Type B pancreatic cell (in vitro differentiated cells): ENCODE data around the gene POU6F1. TPM values are rescaled to one million over a fixed set of nuclear protein-coding genes. Genes with fewer than 3 reads are reported as not detected.

ENCODE experiments used
- DNase-seq: peaks from one replicate; pipeline ENCODE4 v3.0.0; 2021; ENCODE audit warnings: mixed read lengths; ENCODE audit not compliant: unreplicated experiment; ENCODE audit errors: extremely low spot score
- H3K27ac Mint-ChIP-seq: 2 replicates; pipeline ENCODE4 v1.8.0; 2021; ENCODE audit warnings: mild to moderate bottlenecking, mixed read lengths
- H3K27me3 Mint-ChIP-seq: 2 replicates; pipeline ENCODE4 v1.8.0; 2021; ENCODE audit warnings: mixed read lengths
- H3K36me3 Mint-ChIP-seq: 2 replicates; pipeline ENCODE4 v1.8.0; 2021; ENCODE audit warnings: mixed read lengths
- H3K4me1 Mint-ChIP-seq: one replicate; pipeline ENCODE4 v1.8.0; 2021; ENCODE audit warnings: mixed read lengths; ENCODE audit not compliant: unreplicated experiment
- H3K4me3 Mint-ChIP-seq: 2 replicates; pipeline ENCODE4 v1.8.0; 2021; ENCODE audit warnings: mild to moderate bottlenecking, mixed read lengths
- H3K9me3 Mint-ChIP-seq: 2 replicates; pipeline ENCODE4 v1.8.0; 2021; ENCODE audit warnings: mixed read lengths
- CTCF ChIP-seq: fragments of 200-600 bp; sonication (generic); conservative IDR thresholded peaks from 2 replicates; pipeline ENCODE4 v1.5.0; 2021; ENCODE audit warnings: antibody characterized with exemption, mild to moderate bottlenecking
- total RNA-seq: library from RNA; stranded (reverse); gene quantifications from 2 replicates; pipeline ENCODE4 v1.2.1, GENCODE V29; 2021; ENCODE audit warnings: low replicate concordance

The POU6F1 gene
- total RNA-seq, 1 donor from 2014 or later: 6.6 TPM

GRCh38 chr12:51244269-51244668 lies 26.4 kb upstream of the POU6F1 start:
- H3K27ac Mint-ChIP-seq: no peak overlapping the region
- DNase-seq: no peak

GRCh38 chr12:51242876-51243275 lies 25.0 kb upstream of the POU6F1 start:
- no peak for TF ChIP-seq CTCF
- H3K36me3 Mint-ChIP-seq: peaks cover 26% of the 10 kb centered on the region
- no peak overlapping the region for H3K4me3 Mint-ChIP-seq
- H3K27me3 Mint-ChIP-seq: no peaks in the 10 kb centered on the region
- no peaks in the 10 kb centered on the region for H3K9me3 Mint-ChIP-seq
- H3K27ac Mint-ChIP-seq: no peak overlapping the region
- DNase-seq: no peak
- peaks cover 23% of the 10 kb centered on the region for H3K4me1 Mint-ChIP-seq

More at GRCh38 chr12:51244269-51244668, 26.4 kb upstream of the POU6F1 start:
- H3K4me3 Mint-ChIP-seq: no peak overlapping the region
- H3K9me3 Mint-ChIP-seq: no peaks in the 10 kb centered on the region
- TF ChIP-seq CTCF: no peak
- peaks cover 18% of the 10 kb centered on the region for H3K4me1 Mint-ChIP-seq
- no peaks in the 10 kb centered on the region for H3K27me3 Mint-ChIP-seq
- peaks cover 26% of the 10 kb centered on the region for H3K36me3 Mint-ChIP-seq

- no peak for TF ChIP-seq CTCF
- Mint-ChIP-seq H3K27me3 (no peaks in the 10 kb centered on the region), H3K36me3 (peaks cover 26% of the 10 kb centered on the region)
Measured at GRCh38 chr12:51242120-51242519, 24.3 kb upstream of the POU6F1 start.

GRCh38 chr12:51240971-51241370 lies 23.1 kb upstream of the POU6F1 start:
- peak overlapping the region; percentile 97 for H3K4me3 Mint-ChIP-seq
- peaks cover 22% of the 10 kb centered on the region for H3K36me3 Mint-ChIP-seq
- no peak for TF ChIP-seq CTCF
- peaks cover 11% of the 10 kb centered on the region for H3K4me1 Mint-ChIP-seq
- peak overlapping the region; percentile 94 for H3K27ac Mint-ChIP-seq
- DNase-seq: no peak
- no peaks in the 10 kb centered on the region for H3K27me3 Mint-ChIP-seq
- H3K9me3 Mint-ChIP-seq: no peaks in the 10 kb centered on the region

More at GRCh38 chr12:51242120-51242519, 24.3 kb upstream of the POU6F1 start:
- no peak for DNase-seq
- H3K27ac Mint-ChIP-seq: peak overlapping the region; percentile 77
- no peaks in the 10 kb centered on the region for H3K9me3 Mint-ChIP-seq
- H3K4me3 Mint-ChIP-seq: peak overlapping the region; percentile 71
- H3K4me1 Mint-ChIP-seq: peaks cover 19% of the 10 kb centered on the region

- Mint-ChIP-seq H3K4me1 (peaks cover 7% of the 10 kb centered on the region), H3K9me3 (no peaks in the 10 kb centered on the region), H3K36me3 (peaks cover 14% of the 10 kb centered on the region), H3K27ac (peak within 1 kb of the TSS; percentile 98), H3K4me3 (peak within 1 kb of the TSS; percentile 97), H3K27me3 (no peaks in the 10 kb centered on the region)
- DNase-seq: peak; percentile 95
- TF ChIP-seq CTCF: peak; percentile 45
Measured at GRCh38 chr12:51238510-51239334, 20.9 kb upstream of the POU6F1 start, which contains the start of gene DAZAP2. TSS of gene DAZAP2 (plus strand) at chr12:51238826. CDS start at chr12:51238908, 82 bp downstream.
